GM13977 (cell line): ENCODE measurements around the gene AP4S1.
A peak's percentile ranks its signal among the peaks of the same experiment; 100 is the strongest.

Experiments used
- DNase-seq: peaks from one replicate; pipeline ENCODE4 v3.0.0; 2012; ENCODE audit warnings: low spot score
- in situ Hi-C: fragments of 300-500 bp; cut with MboI; formaldehyde crosslinking; loops from one replicate; pipeline ENCODE4 v1.12.0; 2022; ENCODE audit warnings: low sequenced_read_pairs, low pct_unique_long_range_greater_than_20kb, mixed read lengths, inconsistent platforms; ENCODE audit not compliant: unreplicated experiment
- TF ChIP-seq, protein P1 (sequence below): IDR thresholded peaks from 2 replicates; pipeline ENCODE4 v1.5.1; 2012; ENCODE audit warnings: mild to moderate bottlenecking, control low read depth; ENCODE audit not compliant: insufficient read depth; ENCODE audit errors: extremely low read depth, missing control alignments

The AP4S1 gene

GRCh38 chr14:31026450-31027235, 1.2 kb downstream of the AP4S1 start:
- TF ChIP-seq, protein P1, sequence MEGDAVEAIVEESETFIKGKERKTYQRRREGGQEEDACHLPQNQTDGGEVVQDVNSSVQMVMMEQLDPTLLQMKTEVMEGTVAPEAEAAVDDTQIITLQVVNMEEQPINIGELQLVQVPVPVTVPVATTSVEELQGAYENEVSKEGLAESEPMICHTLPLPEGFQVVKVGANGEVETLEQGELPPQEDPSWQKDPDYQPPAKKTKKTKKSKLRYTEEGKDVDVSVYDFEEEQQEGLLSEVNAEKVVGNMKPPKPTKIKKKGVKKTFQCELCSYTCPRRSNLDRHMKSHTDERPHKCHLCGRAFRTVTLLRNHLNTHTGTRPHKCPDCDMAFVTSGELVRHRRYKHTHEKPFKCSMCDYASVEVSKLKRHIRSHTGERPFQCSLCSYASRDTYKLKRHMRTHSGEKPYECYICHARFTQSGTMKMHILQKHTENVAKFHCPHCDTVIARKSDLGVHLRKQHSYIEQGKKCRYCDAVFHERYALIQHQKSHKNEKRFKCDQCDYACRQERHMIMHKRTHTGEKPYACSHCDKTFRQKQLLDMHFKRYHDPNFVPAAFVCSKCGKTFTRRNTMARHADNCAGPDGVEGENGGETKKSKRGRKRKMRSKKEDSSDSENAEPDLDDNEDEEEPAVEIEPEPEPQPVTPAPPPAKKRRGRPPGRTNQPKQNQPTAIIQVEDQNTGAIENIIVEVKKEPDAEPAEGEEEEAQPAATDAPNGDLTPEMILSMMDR, result no peak
- DNase-seq, result peak; percentile 92
- in situ Hi-C loops, result no loop called here

DNA sequence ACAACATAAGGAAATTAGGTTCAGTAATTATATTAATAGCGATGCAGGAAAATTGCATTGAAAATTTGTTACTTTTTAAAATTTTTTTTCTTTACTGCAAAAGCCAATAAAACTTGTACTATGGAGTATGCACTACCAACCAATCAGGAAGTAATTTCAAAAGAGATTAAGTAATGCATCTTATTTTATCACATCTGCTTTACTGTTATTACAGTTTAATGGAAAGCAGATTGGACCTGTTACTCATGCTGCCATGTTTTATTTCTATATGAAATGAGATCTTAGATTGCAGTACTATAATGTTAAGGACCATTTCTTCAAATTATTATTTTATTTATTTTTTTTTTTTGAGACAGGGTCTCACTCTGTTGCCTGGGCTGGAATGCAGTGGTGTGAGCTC, 2.4 kb downstream of the AP4S1 start:
- TF ChIP-seq, protein P1, result no peak
- no peak for DNase-seq
- in situ Hi-C loops, result no loop called here

DNA sequence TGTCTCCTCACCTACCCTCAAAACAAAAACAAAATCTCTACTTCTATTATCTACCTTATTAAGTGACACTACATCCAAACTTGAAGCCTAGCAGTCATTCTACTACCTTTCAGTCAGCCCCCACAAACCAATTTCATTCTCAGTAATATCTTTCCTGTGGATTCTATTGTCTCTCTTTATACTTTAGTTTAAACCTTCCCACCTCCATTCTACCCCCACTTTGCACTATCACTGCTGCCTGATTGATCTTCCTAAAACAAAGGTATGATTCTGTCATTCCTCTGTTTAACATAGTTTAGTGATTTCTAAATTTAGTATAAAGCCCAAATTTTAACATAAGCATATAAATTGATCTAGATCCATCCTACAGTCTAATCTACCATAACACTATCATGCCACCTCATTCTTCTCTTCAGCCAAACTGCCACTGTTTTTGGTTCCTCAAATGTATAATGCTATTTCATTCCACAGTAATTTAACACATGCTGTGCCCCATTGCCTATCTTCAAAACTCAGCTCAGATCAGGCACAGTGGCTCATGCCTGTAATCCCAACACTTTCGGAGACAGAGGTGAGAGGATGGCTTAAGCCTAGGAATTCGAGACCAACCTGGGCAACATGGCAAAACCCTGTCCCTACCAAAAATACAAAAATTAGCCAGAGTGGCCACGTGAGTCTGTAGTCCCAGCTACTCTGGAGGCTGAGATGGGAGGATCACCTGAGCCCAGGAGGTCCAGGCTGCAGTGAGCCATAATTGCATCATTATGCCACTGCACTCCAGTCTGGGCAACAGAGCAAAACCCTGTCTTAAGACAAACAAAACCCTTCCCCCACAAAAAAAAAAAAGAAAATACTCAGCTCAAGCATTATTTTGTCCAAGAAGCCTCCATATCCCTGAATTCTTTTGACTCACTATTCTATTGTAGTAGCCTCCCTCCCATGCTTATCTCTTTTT, 3.8 kb downstream of the AP4S1 start:
- no peak for DNase-seq
- in situ Hi-C loops, result no loop called here
- TF ChIP-seq, protein P1, result no peak

- no peak for DNase-seq
- in situ Hi-C loops, result no loop called here
- TF ChIP-seq, protein P1, result no peak
Measured at GRCh38 chr14:31030469-31030868, 5.0 kb downstream of the AP4S1 start.

- in situ Hi-C loops, result no loop called here
- DNase-seq, result no peak
- TF ChIP-seq, protein P1, result no peak
Measured at GRCh38 chr14:31036552-31036951, 11.1 kb downstream of the AP4S1 start.

- in situ Hi-C loops, result no loop called here
- TF ChIP-seq, protein P1, result no peak
Measured at GRCh38 chr14:31037709-31038221, 12.3 kb downstream of the AP4S1 start.

More at GRCh38 chr14:31037709-31038221, 12.3 kb downstream of the AP4S1 start:
- no peak for DNase-seq
